GM21723 (cell line): Measurements from ENCODE around the gene GAB2.
"Not testable (repeated sequence)": the region's sequence is repeated elsewhere in the genome, so short reads cannot be mapped to it uniquely, and the experiment has no call there.

Source experiments
- ATAC-seq: cut with Tn5 transposase; IDR thresholded peaks from one replicate; pipeline ENCODE4 v1.9.1; 2021; ENCODE audit warnings: mild to moderate bottlenecking, moderate library complexity; ENCODE audit not compliant: unreplicated experiment

Gene GAB2

DNA sequence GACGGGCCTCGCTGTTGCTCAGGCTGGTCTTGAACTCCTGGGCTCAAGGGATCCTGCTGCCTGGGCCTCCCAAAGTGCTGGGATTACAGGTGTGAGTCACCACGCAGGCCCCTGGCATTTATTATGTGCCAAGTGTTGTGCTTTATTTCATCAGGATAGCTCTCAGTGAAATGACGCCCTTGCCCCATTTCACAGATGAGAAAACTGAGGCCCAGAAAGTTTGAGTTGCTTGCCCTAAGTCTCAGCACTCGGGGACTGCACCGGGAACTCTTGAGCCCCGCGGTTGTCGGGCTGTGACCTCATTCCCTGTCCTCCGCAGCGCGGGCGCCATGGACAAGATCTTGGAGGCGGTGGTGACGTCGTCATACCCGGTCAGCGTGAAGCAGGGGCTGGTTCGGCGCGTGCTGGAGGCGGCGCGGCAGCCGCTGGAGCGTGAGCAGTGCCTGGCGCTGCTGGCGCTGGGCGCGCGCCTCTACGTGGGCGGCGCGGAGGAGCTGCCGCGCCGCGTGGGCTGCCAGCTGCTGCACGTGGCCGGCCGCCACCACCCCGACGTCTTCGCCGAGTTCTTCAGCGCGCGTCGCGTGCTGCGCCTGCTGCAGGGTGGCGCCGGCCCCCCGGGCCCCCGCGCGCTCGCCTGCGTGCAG, 221.6 kb downstream of the GAB2 start:
- ATAC-seq, result no peak

DNA sequence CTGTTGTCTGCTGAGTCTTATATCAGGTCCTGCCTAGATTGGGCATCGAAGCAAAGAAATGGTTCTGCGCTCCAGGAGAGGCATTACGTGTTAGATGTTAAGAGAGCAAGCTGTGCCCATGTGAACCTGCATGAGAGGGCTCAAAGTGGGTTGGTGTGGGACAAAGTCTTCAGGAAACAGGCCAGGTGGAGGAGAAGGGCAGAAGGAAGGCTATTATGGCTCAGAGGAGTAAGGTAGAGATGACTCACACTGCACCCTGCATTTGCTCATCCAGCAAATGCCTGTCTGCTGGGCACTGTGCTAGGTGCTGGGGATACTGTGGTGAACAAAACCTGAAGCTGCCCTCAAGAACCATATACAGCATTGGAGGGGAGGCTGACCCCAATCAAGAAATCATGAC, 223.1 kb downstream of the GAB2 start:
- no peak for ATAC-seq

DNA sequence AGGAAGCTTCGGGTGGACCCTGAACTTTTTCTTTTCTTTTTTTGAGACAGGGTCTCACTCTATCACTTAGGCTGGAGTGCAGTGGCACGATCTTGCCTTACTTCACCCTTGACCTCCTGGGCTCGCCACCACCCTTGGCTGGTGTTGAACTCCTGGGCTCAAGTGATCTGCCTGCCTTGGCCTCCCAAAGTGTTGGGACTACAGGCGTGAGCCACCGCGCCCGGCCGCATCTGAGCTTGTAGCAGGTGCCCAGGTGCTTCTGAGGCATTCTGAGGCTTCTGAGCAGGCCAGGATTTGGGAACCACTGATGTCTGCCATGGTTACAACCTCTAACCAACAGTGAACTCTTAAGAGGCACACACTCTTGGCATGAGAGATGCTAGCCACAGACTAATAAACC, 223.8 kb downstream of the GAB2 start:
- no peak for ATAC-seq

DNA sequence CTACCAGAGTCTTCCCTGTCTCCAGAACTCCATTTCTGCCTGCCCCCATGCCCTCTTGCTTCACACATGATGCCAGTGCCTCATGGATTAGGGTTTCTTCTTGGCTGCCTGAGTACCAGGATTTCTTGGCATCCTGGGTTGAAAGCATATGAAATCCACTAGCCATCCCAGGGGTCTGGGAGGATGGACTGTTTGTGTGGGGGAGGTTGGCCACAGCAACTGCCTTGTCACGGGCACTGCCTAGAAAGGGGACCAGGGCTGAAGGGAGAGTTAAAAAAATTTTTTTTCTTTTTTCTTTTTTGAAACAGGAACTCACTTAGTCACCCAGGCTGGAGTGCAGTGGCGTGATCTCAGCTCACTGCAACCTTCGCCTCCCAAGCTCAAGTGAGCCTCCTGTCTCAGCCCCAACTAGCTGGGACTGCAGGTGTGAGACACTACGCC, 224.7 kb downstream of the GAB2 start:
- no peak for ATAC-seq

DNA sequence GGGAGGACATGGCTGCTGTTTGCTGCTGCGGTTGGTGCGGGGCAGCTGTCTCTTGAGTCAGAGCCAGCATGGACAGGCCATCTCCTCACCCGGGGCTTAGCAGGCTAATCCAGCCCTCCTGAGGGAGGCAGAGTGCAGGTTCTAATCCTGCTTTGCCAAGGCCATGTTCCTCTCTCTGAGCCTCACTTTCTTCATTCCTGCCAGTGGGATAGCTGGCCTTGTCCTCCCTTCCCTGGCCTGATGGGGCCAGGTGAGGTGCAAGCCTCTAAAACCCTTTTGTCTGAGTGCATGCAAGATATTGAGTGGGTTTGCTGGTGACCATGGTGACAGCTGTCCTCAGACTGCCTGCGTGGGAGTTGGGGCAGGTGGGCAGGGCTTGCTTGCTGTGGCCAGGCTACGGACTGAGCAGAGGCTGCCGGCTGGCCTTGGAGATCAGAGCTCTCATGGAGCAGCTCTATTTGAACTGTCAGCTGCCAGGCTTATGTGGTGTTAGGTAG, 225.3 kb downstream of the GAB2 start:
- ATAC-seq, result no peak

DNA sequence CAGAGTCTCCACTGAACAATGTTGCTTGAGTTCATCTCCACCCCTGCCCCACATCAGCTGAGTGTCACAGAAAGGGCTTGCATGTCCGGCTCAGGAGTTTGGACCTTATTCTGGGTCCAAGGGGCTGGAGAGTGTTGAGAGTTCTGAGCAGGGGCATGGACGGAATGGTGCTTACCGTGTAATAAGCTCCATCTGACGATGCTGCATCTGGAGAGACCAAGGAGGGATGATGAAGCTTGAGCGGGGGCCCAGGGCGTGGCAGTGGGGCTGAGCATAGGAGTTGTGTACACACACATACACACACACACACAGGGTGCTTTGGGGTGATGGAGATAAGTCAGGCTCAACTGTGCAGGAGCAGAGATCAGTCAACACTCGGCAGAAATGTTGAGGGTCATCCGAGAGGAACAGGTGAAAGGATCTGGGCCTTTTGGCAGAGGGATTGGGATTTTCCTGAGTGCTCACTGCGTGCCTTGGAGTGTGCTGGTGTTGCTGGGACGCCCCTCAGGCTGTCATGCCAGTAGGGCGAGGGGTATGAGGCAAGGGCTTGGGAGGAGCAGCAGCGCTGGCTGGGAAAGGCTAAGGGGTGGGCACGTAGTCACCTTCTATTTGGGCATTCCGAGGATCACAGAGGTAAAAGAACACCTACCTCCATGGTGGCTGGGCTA, 226.6 kb downstream of the GAB2 start:
- no peak for ATAC-seq

DNA sequence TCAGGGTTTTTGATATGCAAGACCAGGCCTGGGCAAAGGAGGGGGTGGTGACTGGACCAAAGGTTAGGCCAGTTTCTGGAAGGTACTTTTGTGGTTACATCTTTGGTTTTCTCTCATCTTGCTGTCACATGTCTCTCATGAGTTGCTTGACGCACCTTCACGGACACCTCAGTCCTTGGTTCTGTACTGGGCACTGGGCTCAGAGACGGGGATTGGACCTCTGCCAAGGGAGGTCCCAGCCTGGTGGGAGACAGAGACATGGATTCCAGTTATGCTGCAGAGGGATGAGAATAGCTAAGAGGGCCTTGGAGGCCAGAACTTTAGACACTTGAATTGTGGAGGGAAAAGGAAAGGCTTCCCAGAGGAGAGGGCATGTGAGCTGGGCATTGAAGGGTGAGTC, 227.2 kb downstream of the GAB2 start:
- ATAC-seq, result no peak

DNA sequence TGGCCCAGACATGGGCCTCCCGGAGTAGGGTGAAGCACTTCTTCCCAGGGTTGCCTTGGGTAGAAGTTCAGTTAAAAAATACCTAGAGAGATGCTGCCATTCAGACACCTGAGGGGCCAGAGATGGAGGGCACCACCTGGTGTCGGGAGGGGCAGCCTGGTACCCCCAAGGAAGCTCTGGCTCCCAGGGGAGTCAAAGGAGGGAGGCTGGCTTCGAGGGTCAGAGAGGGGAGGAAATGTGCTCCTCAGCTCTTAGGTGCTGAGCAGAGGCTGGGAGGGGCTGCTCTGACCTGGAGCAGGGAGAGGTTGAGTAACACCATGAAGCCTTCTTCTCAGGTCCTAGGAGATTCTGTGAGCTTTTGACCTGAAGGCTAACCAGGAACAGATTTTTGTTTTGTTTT, 227.8 kb downstream of the GAB2 start:
- no peak for ATAC-seq

DNA sequence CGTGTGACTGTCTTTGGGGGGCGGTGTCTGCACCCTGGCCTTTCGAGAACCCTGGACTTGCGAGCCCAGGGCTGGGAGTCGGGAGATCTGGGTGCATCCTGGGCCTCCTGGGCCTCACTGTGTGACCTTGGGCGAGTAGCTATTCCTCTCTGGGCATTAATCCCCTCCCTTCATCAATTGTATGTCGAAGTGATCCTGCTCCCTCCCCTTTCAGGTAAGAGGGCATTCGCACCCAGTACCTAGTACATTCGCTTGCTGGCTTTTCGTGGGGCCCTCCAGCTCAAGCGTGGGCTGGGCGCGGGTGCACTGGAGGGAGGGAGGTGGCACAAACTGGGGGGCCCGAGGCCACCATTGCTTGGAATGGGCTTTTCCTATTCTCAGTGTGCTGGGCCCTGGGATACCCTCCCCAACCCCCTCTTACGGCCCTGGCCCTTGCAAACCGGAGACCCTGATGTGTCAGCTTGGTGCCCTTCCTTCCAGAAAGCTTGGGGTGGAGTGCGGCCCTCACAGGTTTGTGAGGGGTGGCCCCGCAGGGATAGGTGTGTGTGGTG, 228.4 kb downstream of the GAB2 start:
- ATAC-seq, result no peak

DNA sequence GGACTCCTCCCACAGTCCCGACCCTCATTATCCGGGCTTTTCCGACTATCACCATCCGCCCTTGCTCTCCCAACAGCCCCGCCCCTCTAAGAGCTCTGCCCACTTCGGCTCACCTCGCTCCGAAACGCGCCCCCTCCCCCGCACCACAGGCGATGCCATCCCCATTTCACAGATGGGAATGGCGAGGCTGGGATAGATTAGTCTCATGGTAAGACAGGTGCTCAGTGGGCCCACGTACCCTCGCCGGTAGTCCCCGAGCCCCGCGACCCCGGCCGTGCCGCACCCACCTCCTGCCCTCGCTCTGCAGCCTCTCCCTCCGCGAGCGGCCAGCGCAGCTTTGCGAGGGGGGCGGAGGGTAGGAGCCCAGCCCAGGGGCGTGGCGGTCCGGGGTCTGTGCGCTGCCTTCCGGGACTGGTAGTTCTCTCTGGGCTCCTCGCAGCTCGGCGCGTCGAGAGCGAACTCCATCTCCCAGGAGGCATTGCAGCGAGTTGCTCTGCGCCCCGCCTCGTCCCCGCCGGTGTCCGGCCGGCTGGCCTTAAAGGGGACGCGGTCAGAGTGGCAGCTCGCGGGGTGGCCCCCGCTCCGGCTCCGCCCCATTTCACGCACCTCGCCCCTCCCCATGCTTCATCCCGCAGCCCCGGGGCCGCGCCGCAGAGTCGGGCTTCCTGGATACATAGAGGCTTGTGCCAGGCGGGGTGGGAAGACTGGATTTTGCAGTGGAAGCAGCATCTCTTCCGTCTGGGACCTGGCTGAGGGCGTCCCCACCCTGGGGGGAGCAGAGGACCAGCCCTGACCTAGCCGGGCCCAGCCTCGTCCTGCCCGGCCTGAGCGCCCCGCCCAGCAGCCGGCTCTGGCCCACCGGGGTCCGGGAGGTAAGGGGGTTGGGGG, 229.1 kb downstream of the GAB2 start, which contains the start of the genes KCTD21 and USP35:
Gene KCTD21 (minus strand): TSS at position 341 of the 888 bp plus-strand sequence. CDS start 14,072 bp downstream, outside the sequence.
Gene USP35 (plus strand): TSS at position 634 of the 888 bp plus-strand sequence. CDS start 7,327 bp downstream, outside the sequence.
- peak; percentile 97 for ATAC-seq

DNA sequence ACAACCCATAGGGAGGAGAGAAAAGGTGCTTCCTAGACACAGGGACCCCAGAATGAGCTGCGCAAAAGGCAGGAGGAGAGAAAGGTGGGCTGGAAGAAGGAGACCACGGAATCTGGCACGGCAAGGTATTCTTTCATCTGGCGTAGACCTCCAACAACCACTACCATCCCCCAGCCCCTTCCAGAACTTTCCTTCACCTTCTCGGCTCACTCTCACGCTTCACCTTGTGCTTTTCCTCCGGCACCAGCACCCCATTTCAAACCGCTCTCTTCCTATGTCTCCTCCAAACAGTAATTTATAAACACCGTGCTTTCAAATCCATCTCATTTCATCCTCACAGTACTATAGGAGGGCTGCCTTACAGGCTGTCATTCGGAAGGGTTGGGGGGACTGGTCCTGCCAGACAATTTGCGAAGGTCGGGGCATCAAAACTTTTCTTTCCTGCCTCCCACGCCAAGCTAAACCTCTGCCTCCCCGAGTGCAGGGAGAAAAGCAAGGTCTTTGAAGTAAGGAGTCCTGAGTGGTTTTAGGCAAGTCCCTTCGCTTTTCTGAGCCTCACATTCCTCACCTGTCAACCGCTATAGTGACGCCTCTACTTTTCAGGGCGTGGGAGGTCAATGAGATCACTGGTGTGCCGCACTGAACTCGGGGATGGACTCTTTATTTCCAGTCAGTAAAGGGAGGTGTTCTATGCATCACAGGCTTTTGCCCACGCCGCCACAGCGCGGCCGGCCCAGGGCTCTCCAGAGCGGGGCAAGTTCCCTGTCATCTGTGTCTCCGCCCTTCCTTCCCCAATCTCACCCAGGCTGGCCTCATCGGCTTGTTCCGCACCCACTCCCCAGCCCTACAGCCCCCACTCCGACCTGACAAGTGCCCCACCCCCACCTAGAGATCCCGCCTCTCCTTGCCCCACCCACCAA, 230.0 kb downstream of the GAB2 start:
- peak; percentile 27 for ATAC-seq

DNA sequence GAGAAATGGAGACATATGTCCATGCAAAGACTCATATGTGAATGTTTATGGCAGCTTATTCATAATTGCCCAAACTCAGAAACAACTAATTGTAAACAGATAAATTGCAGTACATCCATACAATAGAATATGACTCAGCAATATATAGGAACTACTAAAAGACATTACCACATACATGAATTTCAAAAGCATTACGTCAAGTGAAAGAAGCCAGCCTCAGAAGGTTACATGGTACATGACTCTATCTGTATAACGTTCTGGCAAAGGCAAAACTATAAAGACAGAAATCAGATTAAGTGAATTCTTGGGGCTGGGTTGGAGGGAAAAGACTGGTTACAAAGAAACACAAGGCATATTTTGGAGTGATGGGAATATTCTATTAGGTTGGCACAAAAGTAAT, 236.4 kb downstream of the GAB2 start:
- ATAC-seq, result no peak

DNA sequence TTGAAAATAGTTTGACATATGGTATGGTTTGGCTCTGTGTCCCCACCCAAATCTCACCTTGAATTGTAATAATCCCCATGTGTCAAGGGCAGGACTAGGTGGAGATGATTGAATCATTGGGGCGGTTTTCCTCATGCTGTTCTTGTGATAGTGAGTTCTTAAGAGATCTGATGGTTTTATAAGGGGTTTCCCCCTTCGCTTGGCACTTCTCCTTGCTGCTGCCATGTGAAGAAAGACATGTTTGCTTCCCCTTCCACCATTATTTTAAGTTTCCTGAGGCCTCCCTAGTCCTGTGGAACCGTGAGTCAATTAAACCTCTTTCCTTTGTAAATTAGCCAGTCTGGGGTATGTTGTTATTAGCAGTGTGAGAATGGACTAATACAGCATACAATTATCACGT, 236.9 kb downstream of the GAB2 start:
- no peak for ATAC-seq

DNA sequence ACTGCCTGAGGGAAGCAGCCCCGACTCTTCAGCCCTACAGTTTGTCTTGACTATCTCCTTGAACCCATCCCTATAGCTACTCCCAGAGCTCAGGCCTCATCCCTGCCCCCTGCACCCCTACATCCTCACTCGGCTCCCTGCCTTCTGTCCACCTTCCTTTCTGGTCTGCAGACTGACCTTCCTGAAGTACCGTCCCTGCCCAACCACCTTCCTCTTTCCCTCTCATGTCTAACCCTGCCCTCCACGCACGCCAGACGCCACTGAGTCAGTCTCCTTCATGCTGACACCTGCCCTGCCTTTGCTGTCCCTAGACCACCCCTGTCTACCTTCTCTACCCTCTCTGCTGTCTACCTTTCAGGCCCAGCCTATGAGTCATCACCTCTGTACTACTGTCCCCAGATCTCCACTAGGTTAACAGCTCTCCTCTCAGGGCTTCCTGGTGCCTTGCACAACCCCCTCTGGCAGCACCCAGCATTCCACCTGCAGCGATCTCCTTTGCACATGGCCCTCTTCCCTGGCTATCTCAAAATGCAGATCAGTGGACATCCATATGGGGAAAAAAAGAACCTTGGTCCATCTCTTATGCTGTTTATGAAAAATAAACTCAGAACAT, 238.1 kb downstream of the GAB2 start:
- no peak for ATAC-seq

DNA sequence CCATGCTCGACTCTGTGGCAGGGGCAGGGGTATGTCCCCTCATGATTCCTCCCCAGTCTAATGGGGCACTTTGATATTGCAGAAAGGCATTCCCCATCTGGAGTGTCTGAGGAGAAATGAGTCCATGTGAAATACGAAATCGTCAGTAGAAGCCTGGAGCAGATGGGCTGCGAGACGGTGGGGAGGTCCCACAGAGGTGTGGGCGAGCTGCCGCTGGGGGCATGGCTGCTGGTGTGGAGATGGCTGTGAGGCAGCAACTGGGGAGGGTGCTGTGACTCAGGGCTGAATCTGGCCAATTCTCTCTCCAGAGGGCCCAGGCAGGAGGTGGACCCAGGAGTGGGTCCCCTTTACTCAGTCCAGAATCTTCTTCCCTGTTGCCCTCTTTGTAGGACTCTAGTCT, 240.4 kb downstream of the GAB2 start:
- ATAC-seq, result no peak

DNA sequence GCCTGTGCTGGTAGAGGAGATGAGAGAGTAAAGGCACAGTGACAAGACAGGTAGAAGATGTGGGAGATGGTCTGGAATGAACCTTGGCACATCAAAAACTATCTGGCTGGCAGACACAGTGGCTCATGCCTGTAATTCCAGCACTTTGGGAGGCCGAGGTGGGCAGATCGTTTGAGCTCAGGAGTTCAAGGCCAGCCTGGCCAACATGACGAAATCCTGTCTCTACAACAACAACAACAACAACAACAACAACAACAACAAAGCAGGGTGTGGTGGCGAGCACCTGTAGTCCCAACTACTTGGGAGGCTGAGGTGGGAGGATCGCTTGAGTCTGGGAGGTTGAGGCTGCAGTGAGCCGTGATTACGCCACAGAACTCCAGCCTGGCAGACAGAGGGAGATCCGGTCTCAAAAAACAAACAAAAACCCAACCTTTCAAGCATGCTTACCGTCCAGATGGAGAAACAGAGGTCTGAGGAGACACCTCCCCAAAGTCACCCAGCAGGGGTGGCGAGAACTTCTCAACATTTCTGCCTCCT, 240.9 kb downstream of the GAB2 start:
- no peak for ATAC-seq

DNA sequence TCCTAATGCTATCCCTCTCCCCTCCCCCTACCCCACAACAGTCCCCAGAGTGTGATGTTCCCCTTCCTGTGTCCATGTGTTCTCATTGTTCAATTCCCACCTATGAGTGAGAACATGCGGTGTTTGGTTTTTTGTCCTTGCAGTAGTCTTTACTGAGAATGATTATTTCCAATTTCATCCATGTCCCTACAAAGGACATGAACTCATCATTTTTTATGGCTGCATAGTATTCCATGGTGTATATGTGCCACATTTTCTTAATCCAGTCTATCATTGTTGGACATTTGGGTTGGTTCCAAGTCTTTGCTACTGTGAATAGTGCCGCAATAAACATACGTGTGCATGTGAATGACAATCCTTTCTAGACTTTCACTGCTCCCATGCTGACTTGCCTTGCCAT, 241.8 kb downstream of the GAB2 start:
- ATAC-seq, result not testable (repeated sequence)

DNA sequence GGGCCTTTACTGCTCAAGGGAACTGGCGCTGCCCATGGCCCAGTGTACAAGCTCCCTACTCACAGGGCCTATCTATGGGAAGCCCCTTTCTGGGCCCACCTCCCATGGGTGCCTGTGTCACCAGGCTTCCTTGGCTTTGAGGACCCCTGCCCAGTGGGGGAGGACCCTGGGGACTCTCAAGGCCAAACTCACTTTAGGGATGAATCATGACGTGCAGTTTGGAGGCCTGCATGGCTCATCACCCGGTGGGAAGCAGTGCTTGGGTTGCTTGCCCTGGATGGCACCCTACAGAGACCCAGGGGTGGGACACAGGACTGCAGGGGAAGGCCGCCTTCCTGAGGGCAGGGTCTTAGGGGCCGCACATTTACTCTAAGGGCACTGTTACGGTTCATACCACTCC, 245.7 kb downstream of the GAB2 start:
- no peak for ATAC-seq

DNA sequence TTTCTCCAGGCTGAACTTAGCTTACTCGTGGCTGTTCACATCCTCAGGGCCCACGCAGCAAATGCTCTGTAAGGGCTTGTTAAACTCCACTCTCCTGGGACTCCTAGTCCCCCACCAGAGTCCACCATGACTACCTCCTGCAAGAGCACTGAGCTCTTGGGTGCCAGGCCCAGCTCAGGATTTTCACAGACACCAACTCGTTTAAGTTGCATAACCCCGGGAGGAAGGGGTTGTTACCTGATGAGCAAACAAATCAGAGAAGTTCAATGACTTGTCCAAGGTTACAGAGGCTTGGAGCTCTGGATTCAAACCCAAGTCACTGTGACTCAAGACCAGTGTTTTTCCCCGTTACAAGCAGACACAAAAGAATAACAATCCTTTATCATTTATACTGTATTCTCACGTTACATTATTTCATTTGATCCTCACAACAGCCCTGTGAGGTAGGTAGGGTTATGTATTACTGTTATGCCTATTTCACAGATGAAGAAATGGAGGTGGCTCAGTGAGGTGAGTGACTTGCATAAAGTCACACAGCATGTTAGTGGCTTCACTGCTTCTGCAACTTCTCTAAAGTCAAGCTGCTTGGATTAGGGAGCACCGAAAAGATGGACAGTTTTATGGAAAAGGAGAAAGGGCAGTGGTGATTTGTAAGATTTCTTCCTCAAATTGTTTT, 246.6 kb downstream of the GAB2 start:
- ATAC-seq, result no peak
